ENCODE data around the gene PARP6.

Gene PARP6

DNA sequence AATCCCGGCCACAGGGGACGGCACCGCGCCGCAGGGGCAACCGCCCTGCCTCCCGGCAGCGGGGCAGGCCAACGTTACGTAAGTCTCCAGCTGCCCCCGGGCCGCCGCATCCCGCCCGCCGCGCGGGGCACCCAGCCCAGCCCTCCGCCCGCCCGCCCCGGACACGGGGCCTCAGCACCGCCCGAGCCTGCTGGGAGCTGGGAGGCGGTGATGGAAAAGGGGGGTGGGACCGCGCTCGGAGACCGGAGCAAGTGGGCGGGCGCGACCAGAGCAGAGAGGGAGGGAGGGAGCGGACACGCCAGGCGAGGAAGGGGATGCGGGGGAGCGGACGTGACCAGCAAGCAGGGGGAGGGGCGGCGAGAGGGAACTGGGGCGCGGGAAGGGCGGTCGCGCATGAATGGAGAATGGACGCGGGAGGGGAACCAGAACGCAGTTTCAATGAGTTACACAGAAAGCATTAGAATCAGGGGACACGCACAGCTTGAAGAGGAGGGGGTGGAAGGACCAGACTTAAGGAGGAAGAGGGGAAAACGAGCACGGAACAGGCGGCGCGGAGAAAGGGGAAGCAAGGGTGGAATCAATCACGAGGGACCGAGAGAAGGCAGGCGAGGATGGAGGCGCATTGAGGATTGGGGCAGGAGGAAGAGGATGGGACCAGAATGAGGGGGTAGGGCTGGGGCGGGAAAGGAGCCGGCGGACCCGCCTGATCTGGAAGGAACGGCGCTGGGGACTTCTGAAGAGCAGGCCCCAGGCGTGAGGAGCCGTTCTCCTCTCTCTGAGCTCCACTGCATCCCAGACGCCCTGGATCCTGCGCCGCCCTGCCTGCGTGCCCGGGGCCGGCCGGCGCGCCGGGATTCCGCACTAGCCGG lies 41.9 kb downstream of the PARP6 start:
- DNase-seq (ENCODE audit: low read depth in 3 of 3) = peak; percentile 67 to 96 (median 78)

- DNase-seq (ENCODE audit: low read depth in 3 of 3) = no peak
Measured at GRCh38 chr15:72229947-72230196, 42.5 kb downstream of the PARP6 start.

GRCh38 chr15:72229076-72229946 lies 43.0 kb downstream of the PARP6 start:
- DNase-seq (ENCODE audit: low read depth in 3 of 3) = peak in 1 of 3 experiments; percentile 32

- DNase-seq (ENCODE audit: low read depth in 3 of 3) = no peak
Measured at GRCh38 chr15:72227720-72228119, 44.6 kb downstream of the PARP6 start.

DNA sequence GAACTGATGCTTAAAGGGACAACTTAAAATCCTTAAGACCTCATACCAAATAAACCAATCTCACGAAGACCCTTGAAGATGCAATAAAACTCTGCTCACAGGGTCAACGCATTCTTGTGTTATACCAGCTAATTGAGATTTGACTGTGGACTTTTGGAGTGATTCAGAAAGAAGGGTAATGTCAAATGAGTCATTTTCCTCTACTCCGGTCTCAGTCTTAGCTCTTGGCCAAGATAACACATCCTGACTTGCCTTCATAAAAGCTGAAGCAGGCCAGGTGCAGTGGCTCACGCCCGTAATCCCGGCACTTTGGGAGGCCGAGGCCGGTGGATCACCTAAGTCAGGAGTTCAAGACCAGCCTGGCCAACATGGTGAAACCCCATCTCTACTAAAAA lies 45.2 kb downstream of the PARP6 start:
- peak in 2 of 3 experiments; percentile 37 to 58 for DNase-seq (ENCODE audit: low read depth in 3 of 3)

DNA sequence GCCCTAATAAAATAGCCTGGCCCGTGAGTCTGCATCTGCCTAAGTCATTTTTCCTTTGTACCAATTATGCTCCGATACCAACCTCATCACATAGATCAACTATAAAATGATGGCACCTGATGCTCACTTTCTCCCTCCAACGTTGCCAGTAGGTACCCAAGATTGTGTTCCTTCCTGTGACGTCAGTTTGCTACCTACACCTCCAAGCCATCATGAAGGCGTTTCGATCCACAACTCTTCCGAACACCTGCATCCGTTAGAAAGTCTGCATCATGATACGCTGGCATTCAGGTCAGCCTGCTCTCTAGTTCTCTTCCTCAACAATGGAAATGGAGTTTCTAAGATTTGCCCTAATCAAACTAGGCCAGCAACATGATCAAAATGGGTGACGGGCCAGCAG lies 49.1 kb downstream of the PARP6 start:
- DNase-seq (ENCODE audit: low read depth in 3 of 3) = no peak

DNA sequence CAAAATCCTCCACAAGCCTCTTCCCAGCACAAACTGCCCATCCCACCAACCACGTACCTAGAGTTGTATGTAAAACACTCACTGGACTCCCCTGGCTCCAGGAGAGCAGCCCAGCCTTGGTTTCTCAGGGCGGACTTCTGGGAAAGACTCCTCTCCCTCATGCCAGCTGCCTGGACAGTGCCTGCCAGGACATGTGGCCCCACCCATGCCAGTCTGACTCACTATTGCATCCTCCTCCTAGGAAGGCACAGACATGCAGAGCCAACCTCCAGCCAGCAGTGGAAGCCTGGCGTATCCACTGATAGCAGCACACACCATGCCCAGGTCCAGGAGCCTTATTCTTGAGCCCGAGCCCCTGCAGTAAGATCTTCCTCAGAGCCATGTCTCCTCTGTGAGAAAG lies 50.0 kb downstream of the PARP6 start:
- no peak for DNase-seq (ENCODE audit: low read depth in 3 of 3)

DNA sequence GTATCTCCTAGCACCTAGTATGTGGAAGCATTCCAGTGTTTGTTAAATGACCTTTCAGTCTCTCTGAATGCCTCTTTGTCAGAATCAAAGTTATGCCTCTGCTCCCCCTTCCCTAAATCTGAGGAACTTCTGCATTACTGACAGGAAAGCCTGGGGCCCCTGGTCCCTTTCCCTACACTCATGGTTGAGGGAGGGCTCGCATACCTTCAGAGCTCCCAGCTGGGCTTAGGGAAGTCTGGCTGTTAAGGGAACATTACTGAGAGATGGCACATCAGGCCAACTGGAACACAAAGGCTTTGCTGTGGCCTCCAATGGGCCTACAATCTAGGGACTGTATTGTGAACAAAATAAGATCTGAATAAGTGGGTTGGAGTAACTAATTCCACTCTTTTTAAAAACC lies 51.7 kb downstream of the PARP6 start:
- no peak for DNase-seq (ENCODE audit: low read depth in 3 of 3)

DNA sequence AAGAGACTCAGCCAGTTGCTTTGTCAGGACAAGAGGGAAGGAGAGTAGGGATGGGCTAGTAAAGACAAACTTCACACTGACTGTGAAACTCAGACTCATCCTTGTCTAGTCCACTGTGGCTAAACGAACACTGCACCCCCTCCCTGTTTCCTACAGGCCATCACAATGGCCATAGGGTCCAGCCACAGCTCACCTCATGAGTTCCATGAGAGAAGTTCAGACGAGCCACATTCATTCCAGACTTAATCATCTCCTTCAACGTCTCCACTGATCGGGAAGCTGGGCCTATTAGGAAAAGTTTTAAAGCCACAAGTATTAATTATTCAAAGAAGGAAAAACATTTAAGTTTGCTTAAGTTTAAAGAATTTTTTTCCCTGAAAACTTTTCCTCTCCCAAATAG lies 55.1 kb downstream of the PARP6 start:
- DNase-seq (ENCODE audit: low read depth in 3 of 3) = no peak

- no peak for DNase-seq (ENCODE audit: low read depth in 3 of 3)
Measured at GRCh38 chr15:72216079-72216478, 56.3 kb downstream of the PARP6 start.

DNA sequence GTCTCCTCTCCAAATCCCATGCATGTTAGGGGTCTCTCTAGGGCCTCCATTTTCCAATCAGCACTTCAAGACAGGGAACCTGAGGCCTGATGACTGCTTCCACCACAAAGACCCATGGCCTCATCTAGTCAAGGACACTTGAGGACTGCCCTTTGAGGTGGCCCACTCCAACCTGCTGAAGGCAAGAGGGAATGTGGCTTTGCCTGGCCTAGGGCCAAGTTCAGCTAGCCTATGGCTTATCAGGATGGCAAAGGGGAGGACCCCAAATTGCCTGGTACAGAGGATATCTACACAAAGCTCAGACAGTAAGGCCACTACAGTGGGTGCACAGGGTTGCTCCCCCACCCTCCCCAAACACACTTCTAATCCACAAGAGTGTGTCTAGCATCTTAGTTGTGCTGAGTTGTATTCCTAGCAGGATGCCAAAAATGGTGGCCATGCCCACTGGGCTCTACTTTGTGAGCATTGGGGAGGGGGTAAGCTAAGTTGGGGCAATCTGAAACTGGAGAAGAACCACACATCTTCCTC lies 64.7 kb downstream of the PARP6 start:
- DNase-seq (ENCODE audit: low read depth in 3 of 3) = no peak

DNA sequence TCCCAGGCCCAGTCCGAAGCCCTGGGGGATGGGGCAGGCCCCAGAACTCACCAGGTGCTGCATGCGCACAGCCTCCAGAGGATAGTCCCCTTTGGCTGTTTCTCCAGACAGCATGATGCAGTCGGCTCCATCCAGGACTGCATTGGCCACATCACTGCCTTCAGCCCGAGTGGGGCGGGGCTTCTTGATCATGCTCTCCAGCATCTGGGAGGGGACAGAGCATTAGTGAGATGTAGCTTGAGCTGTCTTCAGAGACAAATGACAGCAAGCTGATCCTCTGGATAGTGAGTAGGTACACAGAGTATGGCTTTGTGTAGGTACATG lies 65.7 kb downstream of the PARP6 start:
- DNase-seq (ENCODE audit: low read depth in 3 of 3) = no peak

- DNase-seq (ENCODE audit: low read depth in 3 of 3) = no peak
Measured at GRCh38 chr15:72205896-72206676, 66.3 kb downstream of the PARP6 start.

DNA sequence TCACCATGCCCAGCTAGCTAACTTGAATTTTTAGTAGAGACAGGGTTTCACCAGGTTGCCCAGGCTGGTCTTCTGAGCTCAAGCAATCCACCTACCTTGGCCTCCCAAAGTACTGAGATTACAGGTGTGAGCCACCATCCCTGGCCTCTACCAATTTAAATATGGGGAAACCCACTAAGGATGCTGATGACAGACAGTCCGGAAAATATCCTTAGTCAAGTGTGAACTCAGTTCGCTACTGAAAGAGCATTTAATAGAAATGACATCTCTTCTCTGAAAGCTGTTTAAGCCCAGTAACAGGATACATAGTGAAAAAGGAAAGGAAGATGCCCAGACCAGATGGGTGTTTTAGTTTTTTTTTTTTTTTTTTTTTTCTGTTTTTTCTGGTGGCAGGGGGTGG lies 67.1 kb downstream of the PARP6 start:
- DNase-seq (ENCODE audit: low read depth in 3 of 3) = no peak

DNA sequence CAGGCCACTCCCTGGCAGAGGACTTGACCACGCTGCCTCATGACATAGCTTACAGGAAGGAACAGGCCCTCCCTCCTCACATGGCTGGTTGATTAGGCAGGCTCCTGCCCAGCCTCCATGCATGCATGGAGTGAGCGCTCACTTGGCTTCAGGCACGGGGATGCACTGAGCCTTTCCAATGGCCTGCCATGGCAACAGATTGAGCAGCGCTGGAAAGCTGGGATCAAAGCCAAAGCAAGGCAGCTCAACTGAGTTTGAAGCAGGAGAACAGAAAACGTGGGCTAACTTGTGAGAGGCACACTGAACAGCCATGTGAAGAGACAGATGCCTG lies 68.9 kb downstream of the PARP6 start:
- no peak for DNase-seq (ENCODE audit: low read depth in 3 of 3)

- DNase-seq (ENCODE audit: low read depth in 3 of 3) = no peak
Measured at GRCh38 chr15:72202801-72203506, 69.4 kb downstream of the PARP6 start.

DNA sequence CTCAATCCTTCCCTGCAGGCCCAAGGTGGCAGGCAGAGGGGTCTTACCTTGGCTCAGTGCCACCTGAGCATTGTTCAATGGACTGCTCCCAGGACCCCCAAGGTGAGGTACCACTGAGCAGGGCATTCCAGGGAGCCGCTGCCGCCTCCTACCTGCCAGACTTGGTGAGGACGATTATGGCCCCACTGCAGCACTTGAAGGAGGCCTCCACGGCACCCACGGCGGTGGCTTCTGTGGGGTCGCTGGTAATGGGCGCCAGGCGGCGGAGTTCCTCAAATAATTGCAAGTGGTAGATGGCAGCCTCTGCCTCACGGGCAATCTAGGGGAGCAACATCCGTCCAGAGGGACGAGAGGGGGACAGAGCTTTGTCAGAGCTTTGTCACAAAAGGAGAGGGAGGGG lies 70.1 kb downstream of the PARP6 start:
- DNase-seq (ENCODE audit: low read depth in 3 of 3) = no peak

GRCh38 chr15:72201391-72201921 lies 70.9 kb downstream of the PARP6 start:
- no peak for DNase-seq (ENCODE audit: low read depth in 3 of 3)

- no peak for DNase-seq (ENCODE audit: low read depth in 3 of 3)
Measured at GRCh38 chr15:72200395-72201237, 71.7 kb downstream of the PARP6 start.

GRCh38 chr15:72199721-72200212 lies 72.6 kb downstream of the PARP6 start:
- peak; percentile 40 to 61 (median 46) for DNase-seq (ENCODE audit: low read depth in 3 of 3)

GRCh38 chr15:72199205-72199515 lies 73.2 kb downstream of the PARP6 start:
- DNase-seq (ENCODE audit: low read depth in 3 of 3) = no peak

Measured in stimulated activated CD4-positive, alpha-beta T cell treated with anti-CD3 and anti-CD28 coated beads, TNF-alpha, amount 100 ng/mL, for 24 hours (primary cell).